ENCODE results near the gene TRIP13. TPM values are rescaled to one million over a fixed set of nuclear protein-coding genes. Genes with fewer than 3 reads are reported as not detected.

TRIP13 gene
- total and polyA plus RNA-seq, 9 of the 15 experiments (the other 6 are each of a cell fraction or from before 2014, with no cell fraction given): 24.1 to 116 (median 53.2) TPM

DNA sequence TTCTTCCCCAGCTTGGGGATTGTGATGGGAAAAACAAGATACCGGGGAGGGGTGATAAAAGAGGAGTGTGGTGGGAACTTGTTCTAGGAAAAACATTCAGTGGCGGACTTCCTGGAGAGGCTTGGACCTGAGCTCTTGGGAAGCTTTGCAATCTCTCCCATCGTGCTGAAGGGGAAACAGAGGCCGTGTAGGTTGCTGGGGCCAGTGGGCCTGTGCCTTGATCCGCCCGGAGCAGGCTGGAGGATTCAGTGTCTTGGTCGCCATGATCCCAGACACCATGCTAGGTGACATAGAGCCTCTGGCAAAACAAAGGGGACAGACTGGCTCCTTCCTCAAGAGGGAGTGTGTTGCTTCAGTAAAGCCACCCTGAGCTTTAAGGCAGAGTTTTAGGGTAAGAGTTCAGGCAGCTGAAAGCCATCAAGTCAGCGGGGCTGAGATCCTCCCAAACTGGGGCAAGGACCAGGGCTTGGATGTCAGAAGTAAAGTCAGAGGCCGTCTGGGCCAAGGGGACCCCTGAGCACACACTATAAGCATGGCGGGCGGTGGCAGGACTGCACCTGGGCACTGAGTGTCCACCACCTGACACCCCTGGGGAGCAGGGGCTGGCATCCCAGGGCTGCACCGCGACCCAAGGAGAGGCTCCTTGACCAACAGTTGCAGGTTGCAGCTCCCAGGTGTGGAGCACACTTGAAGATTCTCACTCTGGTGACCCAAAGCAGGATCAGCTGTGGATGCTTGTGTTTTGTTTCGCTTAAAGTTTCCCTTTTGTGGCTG is 44.7 kb downstream of the TRIP13 start:
- Histone ChIP-seq H3K9me1 (ENCODE audit: control insufficient read depth, insufficient read depth, low read length) (no peaks in the 10 kb centered on the region), H4K20me1 (replicated peaks; ENCODE audit: control insufficient read depth, insufficient read depth, low read length) (no peaks in the 10 kb centered on the region; the same call in 1 of the 2 replicates), H3K9me3 (replicated peaks; ENCODE audit: control insufficient read depth, insufficient read depth, low read depth, low read length) (no peaks in the 10 kb centered on the region), H3K27me3 (ENCODE audit: control insufficient read depth in 2 of 2, insufficient read depth in 2 of 2, low read length in 2 of 2) (peaks cover 14 to 37% of the 10 kb centered on the region in 2 experiments), H3K4me1 (replicated peaks in 1 of 2; ENCODE audit: control insufficient read depth in 2 of 2, insufficient read depth in 2 of 2, low read length in 2 of 2) (no peaks in the 10 kb centered on the region), H3K36me3 (ENCODE audit: control insufficient read depth, insufficient read depth, low read length) (no peaks in the 10 kb centered on the region), H3K79me2 (ENCODE audit: control insufficient read depth, insufficient read depth, low read length) (no peaks in the 10 kb centered on the region), H3K4me3 (no peak overlapping the region), H3K27ac (ENCODE audit: extremely low read depth, low read depth, low read length) (no peak overlapping the region), H3K9ac (ENCODE audit: insufficient read depth in 1 of 2, low read depth in 2 of 2, low read length in 2 of 2) (no peak overlapping the region; a peak in 1 of 4 replicates), H3K4me2 (ENCODE audit: insufficient read depth, low read length) (no peak overlapping the region), H2AFZ (ENCODE audit: low read depth, low read length) (no peak overlapping the region)
- ATAC-seq (peak; percentile 33; the same call in 2 of the 3 replicates), DNase-seq (ENCODE audit: extremely low read depth in 1 of 4, low spot score in 3 of 4) (no peak), FAIRE-seq (no peak)
- BruUV-seq (replicated peaks): no TSS peak
- ChIA-PET POLR2A (interaction anchor here (0.7 kb wide), 1 partner anchor 241 kb away, joined by 3 read pairs; no protein-coding TSS in a partner anchor), CTCF (ENCODE audit: low intra/inter-chr PET ratio) (no interaction called here)
- TF ChIP-seq, protein P1, sequence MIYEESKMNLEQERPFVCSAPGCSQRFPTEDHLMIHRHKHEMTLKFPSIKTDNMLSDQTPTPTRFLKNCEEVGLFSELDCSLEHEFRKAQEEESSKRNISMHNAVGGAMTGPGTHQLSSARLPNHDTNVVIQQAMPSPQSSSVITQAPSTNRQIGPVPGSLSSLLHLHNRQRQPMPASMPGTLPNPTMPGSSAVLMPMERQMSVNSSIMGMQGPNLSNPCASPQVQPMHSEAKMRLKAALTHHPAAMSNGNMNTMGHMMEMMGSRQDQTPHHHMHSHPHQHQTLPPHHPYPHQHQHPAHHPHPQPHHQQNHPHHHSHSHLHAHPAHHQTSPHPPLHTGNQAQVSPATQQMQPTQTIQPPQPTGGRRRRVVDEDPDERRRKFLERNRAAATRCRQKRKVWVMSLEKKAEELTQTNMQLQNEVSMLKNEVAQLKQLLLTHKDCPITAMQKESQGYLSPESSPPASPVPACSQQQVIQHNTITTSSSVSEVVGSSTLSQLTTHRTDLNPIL (CRISPR knock-in tag; IDR thresholded peaks at IDR 0.05): no peak
- TF ChIP-seq RAD21 (CRISPR knock-in tag; conservative IDR thresholded peaks at IDR 0.05 in 1 of 2, IDR thresholded peaks at IDR 0.05 in 1 of 2): peak in 1 of 2 experiments; percentile 25; a peak in 2 of 4 replicates
- intact Hi-C loops (cut with micrococcal nuclease): no loop called here
- in situ Hi-C loops (cut with MboI): loop anchor here (25.0 kb wide), 1 partner anchor 700 kb away; no protein-coding TSS in a partner anchor
- WGBS (ENCODE audit: insufficient coverage, low coverage, missing lambda C conversion rate): 4% methylated on average over 14 of the region's 14 CpGs

Data from K562 (cell line).